K562 treated with DMSO at 1 percent for 48 hours (cell line): ENCODE results near the gene TUFT1. TPM values are rescaled to one million over a fixed set of nuclear protein-coding genes. Genes with fewer than 3 reads are reported as not detected.

ENCODE experiments used
- total RNA-seq: library from RNA; unstranded; fragments of 300-600 nt; gene quantifications from 2 replicates; pipeline ENCODE4 v1.2.3, GENCODE V29; 2022; ENCODE audit warnings: low replicate concordance; ENCODE audit errors: extremely low read depth

The TUFT1 gene
- not detected in 2 replicates for total RNA-seq

GRCh38 chr1:151540021-151540981, at the start of gene TUFT1:
Gene TUFT1, plus strand, starts transcription at chr1:151540309. Its CDS starts 58 bp downstream, at chr1:151540367.

GRCh38 chr1:151510957-151511635, 29.0 kb upstream of the TUFT1 start, which contains the start of gene CGN:
Gene CGN, plus strand, starts transcription at chr1:151511387. Its CDS starts 7,133 bp downstream, at chr1:151518520.

DNA sequence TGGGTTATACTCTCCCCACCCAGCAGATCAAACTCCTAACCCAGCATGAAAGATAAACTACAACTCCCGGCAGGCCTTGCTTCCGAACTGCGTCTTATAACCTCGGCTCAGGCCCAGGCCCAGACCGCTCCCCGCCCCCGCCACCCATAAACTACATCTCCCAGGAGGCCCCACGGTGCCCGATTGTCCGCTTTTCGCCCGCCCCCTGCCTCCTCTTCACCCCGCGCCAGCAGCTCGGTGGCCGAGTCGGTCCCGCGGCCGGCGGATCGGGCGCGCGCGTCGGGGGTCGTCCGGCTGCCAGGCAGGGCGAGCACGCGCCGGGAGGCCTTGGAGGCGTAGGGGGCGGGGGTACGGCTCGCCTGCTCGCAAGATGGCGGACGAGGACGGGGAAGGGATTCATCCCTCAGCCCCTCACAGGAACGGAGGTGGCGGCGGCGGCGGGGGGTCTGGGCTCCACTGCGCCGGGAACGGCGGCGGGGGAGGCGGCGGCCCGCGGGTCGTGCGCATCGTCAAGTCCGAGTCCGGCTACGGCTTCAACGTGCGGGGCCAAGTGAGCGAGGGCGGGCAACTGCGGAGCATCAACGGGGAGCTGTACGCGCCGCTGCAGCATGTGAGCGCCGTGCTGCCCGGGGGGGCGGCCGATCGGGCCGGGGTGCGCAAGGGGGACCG, 71.9 kb downstream of the TUFT1 start, which contains the start of gene SNX27:
Gene SNX27 (plus strand): TSS at position 219 of the 669 bp plus-strand sequence. CDS start 152 bp downstream, at position 371.

Other genes starting within 250 kb of the TUFT1 start
- not detected in 2 replicates for gene PI4KB, start 212.9 kb upstream of the TUFT1 start, total RNA-seq
- gene RFX5, start 193.1 kb upstream of the TUFT1 start, total RNA-seq: not detected in 2 replicates
- not detected in 2 replicates for gene SELENBP1, start 167.6 kb upstream of the TUFT1 start, total RNA-seq
- 1,082 TPM in 1 of 2 replicates, not detected in the other for gene PSMB4, start 140.7 kb upstream of the TUFT1 start, total RNA-seq
- not detected in 2 replicates for gene POGZ, start 80.8 kb upstream of the TUFT1 start, total RNA-seq
- gene CGN, start 28.9 kb upstream of the TUFT1 start, total RNA-seq: not detected in 2 replicates
- gene SNX27, start 71.7 kb downstream of the TUFT1 start, total RNA-seq: not detected in 2 replicates
- not detected in 2 replicates for gene CELF3, start 176.5 kb downstream of the TUFT1 start, total RNA-seq
- not detected in 2 replicates for gene RIIAD1, start 181.2 kb downstream of the TUFT1 start, total RNA-seq
- not detected in 2 replicates for gene MRPL9, start 223.2 kb downstream of the TUFT1 start, total RNA-seq